GM19240 (cell line): Measurements from ENCODE around the gene PLAGL2.
"Not testable (repeated sequence)": the region's sequence is repeated elsewhere in the genome, so short reads cannot be mapped to it uniquely, and the experiment has no call there.

Experiments used
- DNase-seq: peaks from one replicate; pipeline ENCODE4 v3.0.0; 2011; ENCODE audit warnings: low spot score; ENCODE audit not compliant: insufficient read length

Gene PLAGL2

GRCh38 chr20:32183947-32184635 is 23.5 kb downstream of the PLAGL2 start:
- no peak for DNase-seq

- no peak for DNase-seq
These were observed 25.9 kb downstream of the PLAGL2 start for GRCh38 chr20:32181606-32182005.

DNA sequence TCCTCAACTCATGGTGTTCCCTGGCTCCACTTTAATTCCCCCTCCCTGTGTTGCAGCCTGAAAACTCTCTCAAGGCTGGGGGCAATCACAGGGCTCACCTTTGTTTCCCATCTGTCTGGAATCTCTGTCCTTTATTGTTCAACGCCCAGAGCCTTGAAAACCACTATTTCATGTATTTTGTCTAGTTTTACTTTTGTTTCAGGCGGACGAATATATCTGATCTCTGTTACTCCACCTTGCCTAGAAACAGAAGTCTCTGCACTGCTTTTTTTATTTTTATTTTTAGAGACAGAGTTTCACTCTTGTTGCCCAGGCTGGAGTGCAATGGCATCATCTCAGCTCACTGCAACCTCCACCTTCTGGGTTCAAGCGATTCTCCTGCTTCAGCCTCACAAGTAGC is 27.6 kb downstream of the PLAGL2 start:
- no peak for DNase-seq

GRCh38 chr20:32179515-32179914 is 28.0 kb downstream of the PLAGL2 start:
- no peak for DNase-seq

- not testable (repeated sequence) for DNase-seq
These were observed 29.8 kb downstream of the PLAGL2 start for GRCh38 chr20:32177696-32178095.

DNA sequence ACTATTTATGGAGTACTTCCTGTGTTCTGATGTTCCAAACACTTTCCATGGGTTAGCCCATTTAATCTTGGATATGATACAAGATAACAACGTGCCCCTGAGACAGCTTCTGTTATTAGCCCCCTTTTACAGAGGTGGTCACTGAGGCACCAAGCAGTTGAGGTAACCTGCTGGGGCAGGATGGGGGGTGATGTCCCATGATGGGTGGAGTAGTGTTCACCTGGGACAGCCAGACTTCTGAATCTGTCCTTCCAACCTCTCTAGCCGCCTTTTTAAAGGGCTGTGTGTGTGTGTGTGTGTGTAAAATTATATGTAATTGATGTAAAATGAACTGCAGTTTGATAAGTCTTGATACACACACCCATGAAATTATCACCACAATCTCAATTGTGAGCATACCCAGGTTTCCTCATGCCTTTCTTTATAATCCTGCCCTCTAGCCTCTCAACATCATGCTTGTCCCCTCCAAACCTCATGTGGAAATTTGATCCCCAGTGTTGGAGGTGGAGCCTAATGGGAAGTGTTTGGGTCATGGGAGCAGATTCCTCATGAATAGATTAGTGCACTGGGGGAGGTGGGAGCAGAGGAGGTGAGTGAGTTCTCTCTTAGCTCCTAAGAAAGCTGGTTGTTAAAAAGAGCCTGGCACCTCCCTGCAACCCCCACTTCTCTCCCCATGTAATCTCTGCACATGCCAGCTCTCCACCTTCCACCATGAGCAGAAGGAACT is 39.2 kb downstream of the PLAGL2 start:
- no peak for DNase-seq

DNA sequence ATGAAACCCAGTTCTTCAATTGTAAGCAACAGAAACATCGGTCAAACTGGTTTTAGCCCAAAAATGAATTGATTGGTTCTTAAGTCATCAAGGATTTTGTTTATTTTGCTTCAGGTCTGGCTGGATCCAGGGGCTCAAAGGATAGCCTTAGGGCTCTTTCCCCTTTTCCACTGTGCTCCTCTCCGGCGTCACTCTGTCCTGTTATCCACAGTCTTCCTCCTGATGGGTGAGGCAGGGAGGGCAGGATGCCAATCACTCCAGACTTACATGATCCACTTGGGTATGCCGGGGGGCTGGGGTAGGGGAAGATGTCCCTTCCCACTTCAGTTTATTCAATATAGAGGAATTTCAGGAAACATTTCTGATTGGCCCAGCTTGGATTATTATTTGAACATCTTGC is 40.0 kb downstream of the PLAGL2 start:
- DNase-seq, result no peak

- DNase-seq, result no peak
These were observed 41.6 kb downstream of the PLAGL2 start for GRCh38 chr20:32165836-32166545.

GRCh38 chr20:32164984-32165735 is 42.4 kb downstream of the PLAGL2 start:
- DNase-seq, result no peak

- no peak for DNase-seq
These were observed 43.6 kb downstream of the PLAGL2 start for GRCh38 chr20:32163951-32164350.

DNA sequence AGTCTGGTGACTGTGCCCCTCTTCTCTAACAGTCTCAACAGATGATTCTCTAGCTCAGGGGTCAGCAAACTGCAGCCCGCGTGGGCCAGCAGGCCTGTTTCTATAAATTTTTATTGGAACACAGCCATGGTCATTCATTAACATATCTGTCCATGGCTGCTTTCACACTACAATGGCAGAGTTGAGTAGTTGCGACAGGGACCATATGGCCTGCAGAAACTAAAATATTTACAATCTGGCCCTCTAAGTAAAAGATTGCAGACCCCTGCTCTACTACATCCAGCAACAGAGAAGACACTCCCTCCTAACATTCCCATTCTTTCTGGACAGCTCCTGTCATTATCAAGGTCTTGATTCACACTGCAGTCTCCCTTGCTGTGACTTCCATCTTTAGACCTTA is 45.2 kb downstream of the PLAGL2 start:
- no peak for DNase-seq

GRCh38 chr20:32160341-32160740 is 47.2 kb downstream of the PLAGL2 start:
- no peak for DNase-seq

DNA sequence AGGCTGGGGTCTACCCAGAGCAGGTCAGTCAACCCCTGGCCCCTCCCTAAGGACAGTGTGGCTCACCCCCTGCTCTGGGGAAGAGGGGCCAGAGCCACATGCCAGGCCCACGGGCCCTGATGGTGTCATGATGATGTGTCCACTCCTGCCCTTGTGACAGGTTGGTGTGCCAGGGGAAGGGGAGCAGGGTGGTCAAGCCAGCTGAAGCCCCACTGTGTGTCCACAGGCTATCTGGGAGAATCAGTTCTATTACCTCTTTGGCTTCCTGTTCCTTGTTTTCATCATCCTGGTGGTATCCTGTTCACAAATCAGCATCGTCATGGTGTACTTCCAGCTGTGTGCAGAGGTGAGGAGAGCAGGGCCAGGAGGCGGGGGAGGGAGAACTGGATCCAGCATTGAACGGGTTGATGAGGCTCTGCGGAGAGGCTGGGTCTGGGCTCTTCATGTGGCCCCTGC is 47.7 kb downstream of the PLAGL2 start:
- DNase-seq, result no peak

DNA sequence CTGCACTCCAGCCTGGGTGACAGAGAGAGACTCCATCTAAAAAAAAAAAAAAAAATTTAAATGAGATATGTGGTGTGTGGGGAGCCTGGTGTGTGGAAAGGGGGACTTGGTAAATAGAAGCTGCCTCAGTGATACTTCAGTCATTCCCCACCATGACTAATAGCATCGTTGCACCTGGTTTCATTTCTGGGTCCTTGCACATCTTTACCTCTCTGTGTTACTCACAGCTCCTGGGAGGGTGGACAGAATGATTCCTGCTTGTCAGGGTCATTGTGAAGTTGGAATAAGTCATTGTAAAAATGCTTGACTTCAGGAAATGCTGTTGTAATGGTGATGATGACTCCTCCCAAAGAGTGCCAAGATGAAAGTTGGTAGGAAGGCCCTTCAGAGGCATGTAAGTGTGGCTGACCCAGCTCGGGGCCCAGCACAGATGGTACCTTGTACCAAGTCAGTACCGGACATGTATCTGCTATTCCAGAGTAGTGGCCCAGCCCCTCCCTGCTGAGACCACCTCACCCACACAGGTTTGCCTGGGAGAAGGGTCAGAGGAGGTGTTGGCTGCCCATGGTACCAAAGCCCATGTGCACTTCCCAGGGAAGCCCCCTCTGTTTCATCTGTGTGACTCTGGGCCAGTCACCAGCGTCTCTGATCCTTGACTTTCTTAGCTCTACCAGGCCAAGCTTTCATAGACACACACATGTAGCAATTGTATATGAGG is 48.4 kb downstream of the PLAGL2 start:
- DNase-seq, result no peak

DNA sequence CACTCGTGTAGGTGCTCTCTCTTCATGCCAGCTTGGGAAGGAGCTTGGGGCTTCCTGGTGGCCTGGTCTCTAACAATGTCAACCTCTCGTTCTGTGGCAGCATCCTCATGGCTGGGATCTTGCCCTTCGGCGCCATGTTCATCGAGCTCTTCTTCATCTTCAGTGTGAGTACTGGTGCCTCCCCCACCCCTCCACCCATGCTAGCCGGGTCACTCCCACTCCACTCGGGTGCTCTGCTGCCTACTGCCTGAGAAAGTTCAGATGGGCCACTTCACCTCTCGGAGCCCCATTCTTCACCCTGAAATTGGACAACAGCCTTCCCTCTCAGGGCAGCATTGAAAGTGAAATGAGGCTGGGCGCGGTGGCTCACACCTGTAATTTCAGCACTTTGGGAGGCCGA is 49.2 kb downstream of the PLAGL2 start:
- DNase-seq, result no peak

GRCh38 chr20:32157611-32158010 is 49.9 kb downstream of the PLAGL2 start:
- no peak for DNase-seq

- no peak for DNase-seq
These were observed 52.2 kb downstream of the PLAGL2 start for GRCh38 chr20:32155017-32155981.

- DNase-seq, result no peak
These were observed 53.8 kb downstream of the PLAGL2 start for GRCh38 chr20:32153771-32154170.

GRCh38 chr20:32153156-32153665 is 54.3 kb downstream of the PLAGL2 start:
- DNase-seq, result no peak
